Immature natural killer cell (primary cell): Measurements from ENCODE around the gene IPO7. TPM values are rescaled to one million over a fixed set of nuclear protein-coding genes. Genes with fewer than 3 reads are reported as not detected.

Source experiments
- DNase-seq, 3 donors: peaks; one replicate each; pipeline ENCODE4 v3.0.0; 2022; ENCODE audit warnings: mixed read lengths in 1 of 3
- H3K27ac Mint-ChIP-seq, 6 donors: one replicate each; pipeline ENCODE4 v1.8.0; 2020; ENCODE audit warnings: mixed read lengths in 6 of 6, mild to moderate bottlenecking in 5 of 6, inconsistent platforms in 4 of 6, moderate library complexity in 3 of 6
- H3K27me3 Mint-ChIP-seq, 3 donors: one replicate each; pipeline ENCODE4 v1.8.0; 2020 to 2021; ENCODE audit warnings: low read depth in 3 of 3, mild to moderate bottlenecking in 3 of 3, mixed read lengths in 3 of 3, moderate library complexity in 3 of 3, inconsistent platforms in 1 of 3
- H3K36me3 Mint-ChIP-seq, 3 donors: one replicate each; pipeline ENCODE4 v1.8.0; 2020; ENCODE audit warnings: mixed read lengths in 3 of 3, inconsistent platforms in 2 of 3, mild to moderate bottlenecking in 2 of 3
- H3K4me1 Mint-ChIP-seq, 2 donors: one replicate each; pipeline ENCODE4 v1.8.0; 2020; ENCODE audit warnings: inconsistent platforms in 2 of 2, mild to moderate bottlenecking in 2 of 2, mixed read lengths in 2 of 2, moderate library complexity in 1 of 2
- H3K4me3 Mint-ChIP-seq, 5 donors: one replicate each; pipeline ENCODE4 v1.8.0; 2020; ENCODE audit warnings: mild to moderate bottlenecking in 5 of 5, mixed read lengths in 5 of 5, inconsistent platforms in 3 of 5, moderate library complexity in 3 of 5
- H3K9me3 Mint-ChIP-seq, 6 donors: one replicate each; pipeline ENCODE4 v1.8.0; 2020; ENCODE audit warnings: mild to moderate bottlenecking in 6 of 6, mixed read lengths in 6 of 6, inconsistent platforms in 4 of 6, moderate library complexity in 3 of 6
- polyA plus RNA-seq, 3 donors: library from polyadenylated mRNA; unstranded; fragments of 300-500 nt; fragmentation: Illumina TruSeq; gene quantifications; one replicate each; pipeline ENCODE4 v1.2.3, GENCODE V29; 2021

IPO7 gene
- polyA plus RNA-seq, 3 donors from 2014 or later, result 4.1 to 8.6 (median 4.9) TPM

GRCh38 chr11:9489080-9489765, 104.8 kb downstream of the IPO7 start:
- no peaks in the 10 kb centered on the region for H3K4me1 Mint-ChIP-seq
- no peaks in the 10 kb centered on the region for H3K9me3 Mint-ChIP-seq
- no peak for DNase-seq
- H3K36me3 Mint-ChIP-seq, result peaks cover 19 to 44% (median 21%) of the 10 kb centered on the region in 3 donors
- peak overlapping the region in 1 of 6 donors; percentile 38 for H3K27ac Mint-ChIP-seq
- H3K4me3 Mint-ChIP-seq, result no peak overlapping the region
- H3K27me3 Mint-ChIP-seq, result no peaks in the 10 kb centered on the region

- H3K36me3 Mint-ChIP-seq, result peaks cover 16 to 48% (median 21%) of the 10 kb centered on the region in 3 donors
- H3K4me3 Mint-ChIP-seq, result no peak overlapping the region
- H3K27me3 Mint-ChIP-seq, result no peaks in the 10 kb centered on the region
- H3K27ac Mint-ChIP-seq, result no peak overlapping the region
- H3K9me3 Mint-ChIP-seq, result no peaks in the 10 kb centered on the region
- no peak for DNase-seq
- H3K4me1 Mint-ChIP-seq, result peaks cover 0 to under 1% of the 10 kb centered on the region in 2 donors
These were observed 105.9 kb downstream of the IPO7 start for GRCh38 chr11:9490376-9490775.

GRCh38 chr11:9493492-9493891, 109.0 kb downstream of the IPO7 start:
- Mint-ChIP-seq H3K4me1 (peaks cover 16 to 18% of the 10 kb centered on the region in 2 donors), H3K9me3 (no peaks in the 10 kb centered on the region), H3K27me3 (no peaks in the 10 kb centered on the region), H3K27ac (peak overlapping the region in 2 of 6 donors; percentile 9 to 43), H3K4me3 (no peak overlapping the region), H3K36me3 (peaks cover 33 to 55% (median 39%) of the 10 kb centered on the region in 3 donors)
- no peak for DNase-seq

GRCh38 chr11:9494316-9494715, 109.9 kb downstream of the IPO7 start:
- Mint-ChIP-seq H3K4me1 (peaks cover 16 to 18% of the 10 kb centered on the region in 2 donors), H3K36me3 (peaks cover 36 to 56% (median 42%) of the 10 kb centered on the region in 3 donors), H3K27me3 (no peaks in the 10 kb centered on the region), H3K9me3 (no peaks in the 10 kb centered on the region), H3K4me3 (no peak overlapping the region), H3K27ac (no peak overlapping the region)
- DNase-seq, result no peak

GRCh38 chr11:9495803-9496514, 111.5 kb downstream of the IPO7 start:
- peaks cover 16 to 18% of the 10 kb centered on the region in 2 donors for H3K4me1 Mint-ChIP-seq
- DNase-seq, result no peak
- H3K27me3 Mint-ChIP-seq, result no peaks in the 10 kb centered on the region
- peak overlapping the region in 4 of 5 donors; percentile 21 to 68 (median 42) for H3K4me3 Mint-ChIP-seq
- H3K36me3 Mint-ChIP-seq, result peaks cover 35 to 59% (median 43%) of the 10 kb centered on the region in 3 donors
- no peaks in the 10 kb centered on the region for H3K9me3 Mint-ChIP-seq
- H3K27ac Mint-ChIP-seq, result peak overlapping the region; percentile 30 to 79 (median 59)

Other genes with a start within 250 kb of the IPO7 start
- 1 to 10 TPM; 3.0 to 6.3 (median 5.1) TPM for gene DENND5A, start 119.3 kb upstream of the IPO7 start, polyA plus RNA-seq
- 10 to 100 TPM in 1 of 3 donors, 1 to 10 TPM in 2; 5.4 to 10.6 (median 9.1) TPM for gene TMEM41B, start 70.1 kb upstream of the IPO7 start, polyA plus RNA-seq
- 10 to 100 TPM; 29.1 to 35.3 (median 34.9) TPM for gene ZNF143, start 76.4 kb downstream of the IPO7 start, polyA plus RNA-seq
- 10 to 100 TPM in 1 of 3 donors, 1 to 10 TPM in 2; 7.7 to 11.4 (median 9.9) TPM for gene WEE1, start 189.0 kb downstream of the IPO7 start, polyA plus RNA-seq